ENCODE results near the gene IGF1.

Gene IGF1

DNA sequence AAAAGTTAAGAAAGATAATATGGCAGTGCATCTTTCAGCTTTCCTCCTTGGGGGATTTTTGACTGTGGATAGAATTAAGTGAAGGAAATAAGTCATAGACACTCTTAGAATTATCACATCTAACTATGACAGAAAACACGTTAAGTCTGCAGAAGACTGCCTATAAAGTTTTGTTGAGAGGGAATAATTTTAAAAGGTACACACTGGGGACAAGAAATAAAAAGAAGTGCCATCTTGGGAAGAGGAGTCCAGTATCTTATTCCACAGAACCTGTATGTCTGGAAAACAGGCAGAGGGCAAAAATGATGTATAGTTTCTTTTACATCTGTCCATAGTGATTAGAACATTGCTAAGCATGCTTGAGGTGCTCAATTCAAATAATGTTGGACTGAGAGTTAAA is 80.7 kb downstream of the IGF1 start:
- TF ChIP-seq, protein P1, sequence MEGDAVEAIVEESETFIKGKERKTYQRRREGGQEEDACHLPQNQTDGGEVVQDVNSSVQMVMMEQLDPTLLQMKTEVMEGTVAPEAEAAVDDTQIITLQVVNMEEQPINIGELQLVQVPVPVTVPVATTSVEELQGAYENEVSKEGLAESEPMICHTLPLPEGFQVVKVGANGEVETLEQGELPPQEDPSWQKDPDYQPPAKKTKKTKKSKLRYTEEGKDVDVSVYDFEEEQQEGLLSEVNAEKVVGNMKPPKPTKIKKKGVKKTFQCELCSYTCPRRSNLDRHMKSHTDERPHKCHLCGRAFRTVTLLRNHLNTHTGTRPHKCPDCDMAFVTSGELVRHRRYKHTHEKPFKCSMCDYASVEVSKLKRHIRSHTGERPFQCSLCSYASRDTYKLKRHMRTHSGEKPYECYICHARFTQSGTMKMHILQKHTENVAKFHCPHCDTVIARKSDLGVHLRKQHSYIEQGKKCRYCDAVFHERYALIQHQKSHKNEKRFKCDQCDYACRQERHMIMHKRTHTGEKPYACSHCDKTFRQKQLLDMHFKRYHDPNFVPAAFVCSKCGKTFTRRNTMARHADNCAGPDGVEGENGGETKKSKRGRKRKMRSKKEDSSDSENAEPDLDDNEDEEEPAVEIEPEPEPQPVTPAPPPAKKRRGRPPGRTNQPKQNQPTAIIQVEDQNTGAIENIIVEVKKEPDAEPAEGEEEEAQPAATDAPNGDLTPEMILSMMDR (IDR thresholded peaks at IDR 0.05; ENCODE audit: low read depth, low read length) = no peak
- no peak for DNase-seq (ENCODE audit: low read depth in 2 of 2)
- H3K4me3 ChIP-seq (replicated peaks in 1 of 2; ENCODE audit: low read depth in 2 of 2, low read length in 2 of 2) = no peak overlapping the region

DNA sequence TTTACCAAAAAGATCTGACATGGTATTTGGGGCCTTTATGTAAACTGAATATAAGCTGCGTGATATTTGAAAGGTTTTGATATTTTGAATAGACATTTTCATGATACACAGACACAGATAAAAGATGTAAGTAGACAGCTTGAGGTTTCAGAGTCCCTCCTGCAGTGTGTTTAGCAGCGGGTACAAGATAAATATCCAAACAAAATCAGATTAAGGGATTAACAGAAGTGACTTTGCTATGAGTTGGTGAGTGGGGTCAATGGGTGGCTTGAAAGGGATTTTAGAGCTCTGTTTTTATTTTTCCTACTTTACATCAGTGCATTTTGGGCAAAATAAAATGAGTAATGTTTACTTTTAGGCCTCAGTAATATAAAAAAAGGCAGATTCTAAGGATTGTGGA is 84.1 kb downstream of the IGF1 start:
- TF ChIP-seq, protein P1 (IDR thresholded peaks at IDR 0.05; ENCODE audit: low read depth, low read length) = no peak

DNA sequence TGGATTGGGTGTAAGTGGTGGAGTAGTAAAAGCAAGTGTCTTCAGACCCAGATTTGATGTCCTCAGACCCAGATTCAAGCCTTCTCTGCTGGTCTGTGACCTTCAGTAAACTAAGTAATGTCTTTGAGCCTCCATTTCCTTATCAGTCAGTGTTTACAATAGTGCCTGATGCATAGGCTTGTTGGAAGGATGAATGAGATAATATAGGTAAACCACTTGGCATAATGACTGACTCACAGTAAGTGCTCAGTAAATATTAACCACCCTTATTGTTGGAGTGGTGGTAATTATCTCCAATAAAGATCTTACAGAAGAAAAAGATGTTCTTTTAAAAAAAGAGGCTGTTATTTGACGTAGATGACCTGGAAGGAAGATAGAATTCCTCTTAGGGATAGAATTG is 86.2 kb downstream of the IGF1 start:
- TF ChIP-seq, protein P1 (IDR thresholded peaks at IDR 0.05; ENCODE audit: low read depth, low read length) = no peak

More for the DNA sequence above, 84.1 kb downstream of the IGF1 start:
- DNase-seq (ENCODE audit: low read depth in 2 of 2) = no peak
- H3K4me3 ChIP-seq (replicated peaks in 1 of 2; ENCODE audit: low read depth in 2 of 2, low read length in 2 of 2) = no peak overlapping the region

DNA sequence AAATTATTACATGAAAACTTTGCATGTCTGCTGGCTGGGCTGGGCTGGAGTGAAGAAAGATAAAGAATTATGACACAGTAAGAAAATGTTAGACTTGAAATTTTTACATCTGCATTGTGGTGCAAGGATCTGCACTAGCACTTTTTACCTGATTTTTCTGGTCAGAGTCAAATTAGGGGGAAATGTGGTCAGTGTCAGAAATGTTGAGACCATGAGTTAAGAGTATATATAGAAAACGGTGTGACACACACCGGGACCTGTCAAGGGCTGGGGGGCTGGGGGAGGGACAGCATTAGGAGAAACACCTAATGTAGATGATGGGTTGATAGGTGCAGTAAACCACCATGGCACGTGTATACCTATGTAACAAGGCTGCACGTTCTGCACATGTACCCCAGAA is 90.3 kb downstream of the IGF1 start:
- DNase-seq (ENCODE audit: low read depth in 2 of 2) = no peak
- TF ChIP-seq, protein P1 (IDR thresholded peaks at IDR 0.05; ENCODE audit: low read depth, low read length) = no peak
- no peak overlapping the region for H3K4me3 ChIP-seq (replicated peaks in 1 of 2; ENCODE audit: low read depth in 2 of 2, low read length in 2 of 2)

More for the DNA sequence above, 86.2 kb downstream of the IGF1 start:
- no peak for DNase-seq (ENCODE audit: low read depth in 2 of 2)
- H3K4me3 ChIP-seq (replicated peaks in 1 of 2; ENCODE audit: low read depth in 2 of 2, low read length in 2 of 2) = no peak overlapping the region

DNA sequence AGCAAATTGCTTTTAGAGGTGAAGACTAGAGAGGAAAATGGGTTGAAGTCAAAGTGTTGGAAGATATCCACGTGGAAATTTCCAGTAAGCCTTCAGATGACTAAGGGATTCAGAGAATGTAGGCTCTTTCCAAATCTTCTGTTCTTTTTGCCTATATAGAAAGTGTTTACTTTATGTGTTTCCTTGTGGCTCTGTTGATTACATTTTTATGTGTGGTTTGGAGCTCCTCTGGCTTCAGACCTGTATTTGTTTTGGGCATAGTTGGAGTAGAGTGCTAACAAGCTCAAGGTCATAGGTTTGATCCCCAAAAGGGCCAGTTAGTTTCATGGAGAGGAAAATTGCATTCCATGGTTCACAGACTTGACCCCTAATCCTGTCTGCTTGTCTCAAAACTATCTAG is 91.9 kb downstream of the IGF1 start:
- DNase-seq (ENCODE audit: low read depth in 2 of 2) = peak in 1 of 2 donors; percentile 3
- TF ChIP-seq, protein P1 (IDR thresholded peaks at IDR 0.05; ENCODE audit: low read depth, low read length) = no peak
- H3K4me3 ChIP-seq (replicated peaks in 1 of 2; ENCODE audit: low read depth in 2 of 2, low read length in 2 of 2) = no peak overlapping the region

DNA sequence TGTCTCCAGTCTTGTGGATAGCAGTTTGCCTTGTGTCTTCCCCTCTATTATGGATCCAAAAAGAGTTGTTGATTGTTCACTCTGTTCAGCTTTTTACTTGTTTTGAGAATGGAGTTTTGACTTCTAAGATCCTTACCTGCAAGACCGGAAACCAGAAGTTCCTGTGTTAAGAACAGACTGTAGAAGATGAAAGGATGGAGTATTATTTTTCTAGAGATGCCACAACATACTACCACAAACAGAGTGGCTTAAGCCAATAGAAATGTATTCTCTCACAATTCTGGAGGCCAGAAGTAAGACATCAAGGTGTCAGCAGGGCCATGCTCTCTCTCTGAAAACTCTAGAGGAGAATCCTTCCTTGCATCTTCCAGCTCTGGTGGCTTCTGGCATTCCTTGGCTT is 95.0 kb downstream of the IGF1 start:
- H3K4me3 ChIP-seq (replicated peaks in 1 of 2; ENCODE audit: low read depth in 2 of 2, low read length in 2 of 2) = no peak overlapping the region
- TF ChIP-seq, protein P1 (IDR thresholded peaks at IDR 0.05; ENCODE audit: low read depth, low read length) = no peak
- no peak for DNase-seq (ENCODE audit: low read depth in 2 of 2)

Data from cardiac fibroblast (primary cell).